Measurements from ENCODE around the gene SPON2.

- no peak for TF ChIP-seq CTCF (IDR thresholded peaks at IDR 0.05)
- no peak for TF ChIP-seq NR1H2 (CRISPR knock-in tag; IDR thresholded peaks at IDR 0.05)
- TF ChIP-seq MYBL2 (CRISPR knock-in tag; IDR thresholded peaks at IDR 0.05), result no peak
- no peak for TF ChIP-seq SP1 (CRISPR knock-in tag; conservative IDR thresholded peaks at IDR 0.05)
- no peak for TF ChIP-seq RELA (CRISPR knock-in tag; IDR thresholded peaks at IDR 0.05; ENCODE audit: borderline replicate concordance)
Observed at GRCh38 chr4:1169171-1169671, 3.2 kb downstream of the SPON2 start.
